NCI-H1105 treated with DMSO at 0.1 percent for 48 hours (cell line): ENCODE measurements around the gene EVA1A.

Experiments
- DNase-seq: peaks from one replicate; lab custom pipeline; 2025; lab: John Stamatoyannopoulos, UW

Gene EVA1A

GRCh38 chr2:75447176-75447575, 113.6 kb downstream of the EVA1A start:
- no peak for DNase-seq
